DMS153 (cell line): ENCODE results near the gene SLC27A5.

ENCODE experiments used
- DNase-seq: peaks from one replicate; lab custom pipeline; 2025; lab: John Stamatoyannopoulos, UW

SLC27A5 gene

DNA sequence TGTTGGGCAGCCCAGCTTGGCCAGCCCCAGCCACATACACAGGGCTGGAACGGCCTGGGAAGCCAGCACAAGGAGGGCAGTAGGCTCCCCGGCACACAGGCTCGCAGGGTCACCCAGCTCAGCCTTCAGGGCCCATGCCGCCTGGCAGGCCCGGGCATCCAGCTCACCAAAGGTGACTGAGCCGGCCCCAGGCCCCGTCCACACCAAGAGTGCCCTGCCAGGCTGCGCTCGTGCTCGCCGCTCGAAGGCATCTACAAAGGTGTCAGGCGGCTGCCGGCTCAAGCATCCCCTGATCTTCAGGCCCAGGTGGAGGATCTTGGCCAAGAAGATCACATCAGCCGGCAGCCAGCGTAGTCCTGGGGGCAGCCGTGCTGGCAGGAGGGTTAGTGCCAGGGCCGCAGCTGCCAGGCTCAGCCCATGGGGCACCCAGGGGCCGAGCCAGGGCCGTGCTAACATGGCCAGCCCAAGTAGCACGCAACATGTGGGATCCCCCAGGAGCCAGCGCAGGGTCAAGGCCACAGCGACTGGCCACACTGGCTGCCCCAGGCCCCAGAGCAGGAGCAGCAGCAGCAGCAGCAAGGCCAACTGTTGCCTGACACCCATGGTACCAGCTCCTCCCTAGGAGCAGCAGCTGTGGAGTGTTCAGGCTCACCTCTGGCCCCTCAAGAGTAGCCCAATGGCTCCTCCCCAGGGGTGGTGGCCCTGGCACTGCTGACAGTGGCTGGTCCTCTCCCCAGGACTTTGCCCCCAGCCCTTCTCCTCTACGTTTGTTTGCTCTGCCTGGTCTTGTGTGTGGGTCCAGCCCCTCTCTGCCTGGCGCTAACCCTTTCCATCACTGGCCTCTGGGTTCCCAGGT lies at the start of gene SLC27A5:
Gene SLC27A5 (minus strand): TSS at position 640 of the 856 bp plus-strand sequence. CDS start 37 bp downstream, at position 603.
- DNase-seq: no peak

- no peak for DNase-seq
These were observed 49.1 kb upstream of the SLC27A5 start for GRCh38 chr19:58560921-58561320.

DNA sequence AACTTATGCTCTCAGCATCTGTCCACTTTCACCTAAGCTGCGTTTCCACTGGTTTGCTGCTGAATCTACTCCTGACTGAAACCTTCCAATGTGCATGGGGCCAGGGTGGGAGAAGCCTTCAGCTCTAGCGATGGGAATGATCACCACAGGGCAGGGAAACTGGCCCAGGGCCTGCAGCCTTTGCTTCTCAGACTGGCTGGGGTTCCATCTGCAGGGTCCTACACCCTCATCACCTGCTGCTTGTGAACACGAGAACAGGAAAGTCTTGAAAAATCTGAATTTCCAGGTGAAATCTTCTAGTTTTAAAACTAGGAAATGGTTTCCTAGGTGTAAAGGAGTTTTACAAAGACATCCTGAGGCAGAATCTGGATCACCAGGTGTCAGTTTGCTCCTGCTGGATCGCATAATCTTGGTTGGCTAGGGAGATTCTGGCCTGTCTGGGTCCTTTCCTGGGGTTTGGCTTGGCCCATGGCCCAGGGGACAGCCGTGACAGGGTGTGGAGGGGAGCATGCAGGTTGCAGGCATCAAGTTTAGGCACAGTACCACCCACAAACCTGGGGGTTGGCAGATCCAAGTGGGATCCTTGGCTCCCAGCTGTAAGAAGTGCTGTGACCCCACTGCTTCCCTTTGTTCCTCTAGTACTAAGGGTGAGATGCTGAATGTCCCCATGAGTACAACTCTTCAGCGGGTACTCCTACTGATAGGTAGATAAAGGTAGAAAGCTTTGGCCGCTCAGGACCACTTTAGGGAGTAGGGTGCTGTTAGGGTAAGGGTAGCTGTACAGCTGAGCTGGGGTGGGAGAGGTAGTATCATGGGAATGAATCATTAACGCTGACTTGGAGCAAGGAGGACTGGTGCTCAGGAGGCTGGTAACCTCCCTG lies 48.5 kb upstream of the SLC27A5 start:
- no peak for DNase-seq

GRCh38 chr19:58559275-58560006 lies 47.6 kb upstream of the SLC27A5 start:
- DNase-seq: no peak

GRCh38 chr19:58558623-58559274 lies 47.0 kb upstream of the SLC27A5 start:
- no peak for DNase-seq

GRCh38 chr19:58558066-58558622 lies 46.4 kb upstream of the SLC27A5 start, which contains the start of gene UBE2M:
UBE2M (minus strand) TSS chr19:58558611; CDS start chr19:58558381, 230 bp downstream.
- DNase-seq: no peak

GRCh38 chr19:58557221-58558065 lies 45.7 kb upstream of the SLC27A5 start:
- DNase-seq: no peak

- no peak for DNase-seq
These were observed 44.9 kb upstream of the SLC27A5 start for GRCh38 chr19:58556622-58557220.

DNA sequence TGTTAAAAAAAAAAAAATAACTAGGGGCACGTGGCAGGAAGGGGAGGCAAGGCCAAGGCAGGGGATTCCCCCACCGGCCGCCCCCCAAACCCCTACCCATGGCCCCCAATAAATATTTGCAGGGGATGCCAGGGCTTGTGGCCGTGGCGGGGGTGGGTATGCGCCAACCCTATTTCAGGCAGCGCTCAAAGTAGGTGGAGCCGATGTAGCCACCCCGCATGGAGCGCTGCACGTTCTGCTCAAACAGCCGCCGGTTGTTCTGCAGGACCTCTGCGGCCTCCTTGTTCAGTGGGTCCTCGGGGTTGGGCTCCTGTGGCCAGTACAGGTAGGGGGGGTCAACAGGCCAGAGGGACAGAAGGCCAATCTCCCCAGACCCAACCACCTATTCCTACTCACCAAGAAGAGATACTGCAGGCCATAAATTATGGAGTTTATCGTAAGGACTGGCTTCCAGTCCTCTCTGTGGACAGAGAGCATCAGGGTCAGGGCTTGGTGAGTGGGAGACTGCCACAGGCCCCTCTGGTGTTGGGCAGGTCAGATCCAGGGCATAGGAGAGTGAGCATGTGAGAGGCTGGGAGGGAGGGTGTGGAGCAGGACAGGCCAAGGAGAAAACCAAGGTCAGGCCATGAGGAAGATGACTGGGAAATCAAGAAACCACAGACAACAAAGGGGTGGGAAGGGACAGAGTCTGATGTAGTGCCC lies 44.3 kb upstream of the SLC27A5 start:
- DNase-seq: no peak

DNA sequence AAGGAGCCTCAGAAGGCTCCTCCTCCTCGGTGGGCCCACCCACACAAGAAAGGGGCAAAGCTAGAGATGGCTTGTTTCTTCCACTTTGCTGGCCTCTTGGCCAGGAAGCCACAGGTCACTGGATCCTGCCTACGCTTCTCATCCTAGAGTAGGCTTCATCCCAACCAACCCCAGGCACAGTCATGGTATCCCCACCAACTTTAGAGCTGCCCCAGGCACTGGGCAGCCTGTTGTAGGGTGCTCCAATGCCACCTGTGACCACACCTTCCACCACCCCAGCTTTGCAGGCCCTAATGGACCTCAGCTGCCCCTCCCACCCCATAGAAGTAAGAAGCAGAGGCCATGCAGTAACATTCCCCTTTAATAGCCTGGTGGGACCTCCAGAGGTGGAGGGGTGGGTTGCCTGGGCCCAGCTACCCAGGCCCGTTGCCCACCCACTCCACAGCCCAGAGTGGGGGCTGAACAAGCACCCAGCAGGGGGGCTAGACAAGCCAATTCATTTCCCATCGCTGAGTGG lies 43.6 kb upstream of the SLC27A5 start:
- DNase-seq: no peak

- DNase-seq: no peak
These were observed 42.9 kb upstream of the SLC27A5 start, which contains the start of gene CHMP2A for GRCh38 chr19:58554494-58555368. CHMP2A (minus strand) TSS chr19:58555105; CDS start chr19:58554212, 893 bp downstream.

GRCh38 chr19:58553799-58554493 lies 42.2 kb upstream of the SLC27A5 start:
- no peak for DNase-seq

- no peak for DNase-seq
These were observed 40.9 kb upstream of the SLC27A5 start for GRCh38 chr19:58552655-58553054.

DNA sequence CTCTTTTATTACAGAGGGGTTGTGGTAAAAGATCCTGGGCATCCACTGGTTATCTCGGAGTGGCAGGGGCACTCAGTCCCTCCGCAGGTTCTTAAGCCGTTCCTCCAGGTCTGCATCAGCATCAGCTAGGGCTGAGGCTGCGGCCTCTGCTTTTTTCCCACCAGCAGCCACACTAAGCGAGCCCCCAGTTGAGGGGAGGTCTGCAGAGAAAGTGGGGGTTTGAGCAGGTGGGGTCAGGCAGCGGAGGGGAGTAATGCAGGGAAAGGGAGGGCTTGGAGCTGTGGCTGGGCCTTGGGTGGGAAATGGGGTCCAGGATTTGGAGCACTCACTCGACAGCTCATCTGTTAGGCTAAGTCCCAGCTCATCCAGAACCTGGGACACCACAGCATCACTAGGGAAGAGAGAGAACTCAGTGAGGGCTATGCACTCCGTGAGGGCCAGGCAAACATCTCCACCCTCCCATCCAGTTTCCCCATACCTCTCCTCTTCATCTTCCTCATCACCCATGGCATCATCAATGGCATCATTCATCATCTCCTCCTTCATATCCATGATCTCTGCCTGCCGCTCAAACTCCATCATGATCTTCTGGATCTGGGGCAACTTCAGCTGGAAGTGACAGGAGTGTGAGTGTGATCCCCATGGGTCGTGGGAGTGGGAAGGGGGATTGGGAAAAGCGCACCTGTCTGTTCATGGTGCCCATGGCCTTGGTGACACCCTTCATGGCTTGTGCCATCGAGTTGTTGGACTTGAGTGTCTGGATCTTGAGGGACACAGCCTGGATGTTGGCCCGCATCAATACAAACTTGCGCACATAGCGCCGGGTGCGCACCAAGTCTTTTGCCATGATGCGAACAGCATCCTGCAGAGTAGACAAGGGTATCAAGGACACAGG lies 40.0 kb upstream of the SLC27A5 start:
- DNase-seq: no peak

- DNase-seq: no peak
These were observed 39.3 kb upstream of the SLC27A5 start for GRCh38 chr19:58551123-58551497.
